ENCODE results near the gene TTC4.

DNA sequence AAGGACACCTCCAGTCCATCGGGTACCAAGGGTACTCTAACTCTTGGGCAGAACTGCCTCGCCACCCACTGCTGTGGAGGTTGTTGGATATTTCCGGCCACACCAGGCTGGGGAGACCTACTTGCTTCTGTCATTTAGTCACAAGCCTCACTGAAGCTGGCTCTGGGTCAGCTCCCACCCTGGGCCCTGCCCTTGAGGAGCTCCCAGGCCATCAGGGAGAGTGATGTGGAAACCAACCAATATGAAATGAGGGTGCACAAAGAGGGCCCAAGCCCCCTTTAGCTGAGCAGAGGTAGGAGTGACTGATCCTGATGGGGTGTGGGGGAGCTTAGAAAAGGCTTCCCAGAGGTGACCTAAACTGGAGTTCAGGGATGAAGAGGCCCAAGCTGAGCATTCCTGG, 29.0 kb downstream of the TTC4 start:
- TF ChIP-seq POLR2A (IDR thresholded peaks at IDR 0.05), result no peak
- TF ChIP-seq, protein P1, sequence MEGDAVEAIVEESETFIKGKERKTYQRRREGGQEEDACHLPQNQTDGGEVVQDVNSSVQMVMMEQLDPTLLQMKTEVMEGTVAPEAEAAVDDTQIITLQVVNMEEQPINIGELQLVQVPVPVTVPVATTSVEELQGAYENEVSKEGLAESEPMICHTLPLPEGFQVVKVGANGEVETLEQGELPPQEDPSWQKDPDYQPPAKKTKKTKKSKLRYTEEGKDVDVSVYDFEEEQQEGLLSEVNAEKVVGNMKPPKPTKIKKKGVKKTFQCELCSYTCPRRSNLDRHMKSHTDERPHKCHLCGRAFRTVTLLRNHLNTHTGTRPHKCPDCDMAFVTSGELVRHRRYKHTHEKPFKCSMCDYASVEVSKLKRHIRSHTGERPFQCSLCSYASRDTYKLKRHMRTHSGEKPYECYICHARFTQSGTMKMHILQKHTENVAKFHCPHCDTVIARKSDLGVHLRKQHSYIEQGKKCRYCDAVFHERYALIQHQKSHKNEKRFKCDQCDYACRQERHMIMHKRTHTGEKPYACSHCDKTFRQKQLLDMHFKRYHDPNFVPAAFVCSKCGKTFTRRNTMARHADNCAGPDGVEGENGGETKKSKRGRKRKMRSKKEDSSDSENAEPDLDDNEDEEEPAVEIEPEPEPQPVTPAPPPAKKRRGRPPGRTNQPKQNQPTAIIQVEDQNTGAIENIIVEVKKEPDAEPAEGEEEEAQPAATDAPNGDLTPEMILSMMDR (IDR thresholded peaks at IDR 0.05 in 8 of 11, conservative IDR thresholded peaks at IDR 0.05 in 3 of 11), result no peak

Measured in spleen (tissue), 7 donors.